ENCODE measurements around the gene NPTN.
A peak's percentile ranks its signal among the peaks of the same experiment; 100 is the strongest.

NPTN gene

GRCh38 chr15:73631915-73632669 lies 1.1 kb downstream of the NPTN start:
- peak; percentile 66 for DNase-seq

- no peak for DNase-seq
Measured at GRCh38 chr15:73630921-73631362, 2.2 kb downstream of the NPTN start.

- no peak for DNase-seq
Measured at GRCh38 chr15:73629798-73630429, 3.3 kb downstream of the NPTN start.

GRCh38 chr15:73628976-73629797 lies 4.0 kb downstream of the NPTN start:
- DNase-seq: no peak

GRCh38 chr15:73628102-73628501 lies 5.1 kb downstream of the NPTN start:
- DNase-seq: no peak

- DNase-seq: no peak
Measured at GRCh38 chr15:73626072-73626471, 7.1 kb downstream of the NPTN start.

- no peak for DNase-seq
Measured at GRCh38 chr15:73624530-73624929, 8.7 kb downstream of the NPTN start.

GRCh38 chr15:73621286-73621826 lies 11.8 kb downstream of the NPTN start:
- no peak for DNase-seq

GRCh38 chr15:73620078-73620477 lies 13.1 kb downstream of the NPTN start:
- no peak for DNase-seq

- DNase-seq: peak; percentile 43
Measured at GRCh38 chr15:73617913-73618312, 15.3 kb downstream of the NPTN start.

GRCh38 chr15:73617301-73617831 lies 15.8 kb downstream of the NPTN start:
- peak; percentile 67 for DNase-seq

- DNase-seq: peak; percentile 82
Measured at GRCh38 chr15:73608941-73609340, 24.2 kb downstream of the NPTN start.

- no peak for DNase-seq
Measured at GRCh38 chr15:73608475-73608874, 24.7 kb downstream of the NPTN start.

GRCh38 chr15:73607843-73608242 lies 25.3 kb downstream of the NPTN start:
- DNase-seq: no peak

- DNase-seq: no peak
Measured at GRCh38 chr15:73607405-73607804, 25.8 kb downstream of the NPTN start.

GRCh38 chr15:73605759-73606436 lies 27.3 kb downstream of the NPTN start:
- no peak for DNase-seq

- no peak for DNase-seq
Measured at GRCh38 chr15:73604477-73604876, 28.7 kb downstream of the NPTN start.

GRCh38 chr15:73602992-73603391 lies 30.2 kb downstream of the NPTN start:
- no peak for DNase-seq

GRCh38 chr15:73602446-73602843 lies 30.7 kb downstream of the NPTN start:
- DNase-seq: no peak

GRCh38 chr15:73601451-73602445 lies 31.4 kb downstream of the NPTN start:
- peak; percentile 74 for DNase-seq

Data from fibroblast of upper back skin (primary cell).